HG03565 (cell line): ENCODE results near the gene SERPINB7.

Experiments used
- ATAC-seq: cut with Tn5 transposase; IDR thresholded peaks from one replicate; pipeline ENCODE4 v1.9.1; 2021; ENCODE audit warnings: mild to moderate bottlenecking, moderate library complexity; ENCODE audit not compliant: unreplicated experiment

SERPINB7 gene

DNA sequence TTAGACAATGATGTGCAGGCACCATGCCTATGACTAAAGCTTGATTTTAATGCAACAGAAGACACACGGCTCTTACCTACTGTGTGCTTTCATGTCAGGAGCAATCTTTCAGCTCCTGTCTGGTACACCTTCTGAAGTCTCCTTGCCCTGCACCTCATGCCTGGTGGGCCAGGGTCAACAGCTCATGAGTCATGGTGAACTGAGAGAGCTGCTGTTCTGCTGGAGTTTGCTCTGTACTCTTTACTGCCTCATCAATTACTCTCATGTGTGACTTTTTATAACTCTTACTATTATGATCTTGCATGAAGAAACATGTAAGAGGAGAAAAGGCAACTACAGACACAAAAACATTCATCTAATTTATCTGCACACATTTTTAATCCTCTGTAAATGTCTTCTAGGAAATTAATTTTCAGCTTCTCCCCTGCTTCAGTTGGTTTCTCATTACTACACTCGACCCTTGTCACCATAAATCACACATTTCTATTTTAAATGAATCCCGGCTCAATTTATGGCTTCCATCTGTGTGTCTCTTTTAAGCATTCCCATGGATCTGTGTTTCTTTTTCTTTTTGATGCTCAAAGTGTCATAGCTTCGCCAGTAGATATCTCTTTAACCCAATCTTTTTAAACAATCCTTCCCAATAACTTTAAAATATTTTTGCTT, 9.7 kb downstream of the SERPINB7 start:
- no peak for ATAC-seq

DNA sequence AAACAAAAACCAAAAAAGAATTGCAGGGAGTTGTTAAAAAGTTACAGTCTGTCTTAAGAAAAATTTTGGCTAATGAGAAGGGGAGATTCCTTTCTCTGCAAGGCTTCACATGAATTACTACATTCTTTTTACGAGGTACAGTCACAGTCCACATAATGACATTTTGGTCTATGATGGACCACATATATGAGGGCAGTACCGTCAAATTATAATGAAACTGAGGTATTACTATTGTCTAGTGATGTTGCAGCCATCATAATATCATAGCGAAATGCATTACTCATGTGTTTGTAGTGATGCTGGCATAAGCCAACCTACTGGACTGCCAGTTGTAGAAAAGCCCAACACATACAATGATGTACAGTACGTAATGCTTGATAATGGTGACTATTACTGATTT, 12.5 kb downstream of the SERPINB7 start:
- no peak for ATAC-seq

DNA sequence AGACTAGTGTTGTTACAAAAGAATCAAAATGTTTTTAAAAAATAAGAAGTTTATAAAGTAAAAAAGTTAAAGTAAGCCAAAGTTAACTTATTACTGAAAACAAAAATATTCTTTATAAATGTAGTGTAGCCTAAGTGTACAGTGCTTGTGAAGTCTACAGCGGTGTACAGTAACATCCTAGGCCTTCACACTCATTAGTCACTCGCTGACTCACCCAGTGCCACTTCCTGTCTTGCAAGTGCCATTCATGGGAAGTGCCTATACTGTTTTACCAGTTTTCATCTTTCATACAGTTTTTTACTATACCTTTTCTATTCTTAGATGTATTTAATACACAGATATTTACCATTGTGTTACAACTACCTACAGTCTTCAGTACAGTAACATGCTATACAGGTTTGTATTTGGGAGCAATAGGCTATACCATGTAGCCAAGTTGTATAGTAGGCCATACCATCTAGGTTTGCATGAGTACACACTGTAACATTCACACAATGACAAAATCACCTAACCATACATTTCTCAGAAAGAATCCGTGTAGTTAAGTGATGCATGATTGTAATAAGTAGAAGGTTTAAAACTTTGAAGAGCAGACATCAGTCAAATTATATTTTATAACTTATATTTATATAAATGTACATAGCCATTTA, 13.4 kb downstream of the SERPINB7 start:
- ATAC-seq = peak; percentile 77

DNA sequence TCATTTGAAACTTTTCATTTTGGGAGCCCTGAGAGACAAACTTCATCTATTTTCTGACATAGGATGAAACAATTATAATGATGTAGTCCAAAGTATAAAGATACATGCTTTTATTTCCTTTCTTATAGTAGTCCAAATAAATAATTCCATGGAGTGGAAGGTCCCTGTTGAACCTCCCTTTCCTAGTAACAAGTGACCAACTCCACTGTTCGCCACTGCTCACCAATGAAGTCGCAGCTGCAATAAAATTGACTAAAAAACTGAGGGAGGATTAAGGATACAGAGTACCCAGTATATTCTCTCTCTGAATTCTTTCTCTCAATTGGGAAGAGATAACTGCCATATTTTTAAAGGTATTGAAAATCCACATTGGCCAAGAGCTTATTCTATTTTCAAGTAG, 14.1 kb downstream of the SERPINB7 start:
- ATAC-seq = no peak

DNA sequence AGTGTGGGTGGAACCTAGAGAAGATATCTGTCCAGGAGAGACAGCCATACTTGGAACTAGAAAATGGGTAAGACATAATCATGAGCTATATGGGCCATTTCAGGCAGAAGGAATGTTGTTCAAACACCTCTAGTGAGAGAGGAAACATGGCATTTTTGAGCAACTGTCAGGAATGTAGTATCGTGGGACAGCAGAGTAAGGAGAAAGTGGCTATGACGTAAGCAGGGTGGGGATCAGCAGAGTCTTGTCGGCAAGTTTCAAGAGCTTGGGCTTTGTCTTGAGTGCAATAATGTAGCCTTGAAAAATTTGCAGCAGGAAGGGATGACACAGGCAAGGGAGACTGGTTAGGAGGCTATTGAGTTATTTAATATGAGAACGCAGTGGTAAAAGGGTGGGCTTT, 20.4 kb downstream of the SERPINB7 start:
- ATAC-seq = no peak

DNA sequence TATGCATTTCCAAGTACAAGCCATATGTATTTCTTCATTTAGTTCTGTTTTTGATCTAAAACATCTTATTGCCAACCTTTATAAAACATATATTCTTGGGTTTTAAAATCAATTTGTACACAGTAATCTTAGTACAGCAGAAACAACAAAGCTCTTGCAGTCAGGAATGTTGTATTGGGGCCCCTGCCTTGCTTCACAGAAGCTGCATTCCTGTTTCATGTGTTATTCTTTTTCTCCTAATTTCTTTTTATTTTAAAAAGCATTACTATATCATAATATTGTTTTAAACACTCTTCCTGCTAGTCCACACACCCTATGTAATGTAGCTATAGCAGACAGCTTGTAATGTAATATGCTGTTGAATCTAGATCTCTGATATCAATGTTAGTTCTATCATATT, 24.0 kb downstream of the SERPINB7 start:
- no peak for ATAC-seq

DNA sequence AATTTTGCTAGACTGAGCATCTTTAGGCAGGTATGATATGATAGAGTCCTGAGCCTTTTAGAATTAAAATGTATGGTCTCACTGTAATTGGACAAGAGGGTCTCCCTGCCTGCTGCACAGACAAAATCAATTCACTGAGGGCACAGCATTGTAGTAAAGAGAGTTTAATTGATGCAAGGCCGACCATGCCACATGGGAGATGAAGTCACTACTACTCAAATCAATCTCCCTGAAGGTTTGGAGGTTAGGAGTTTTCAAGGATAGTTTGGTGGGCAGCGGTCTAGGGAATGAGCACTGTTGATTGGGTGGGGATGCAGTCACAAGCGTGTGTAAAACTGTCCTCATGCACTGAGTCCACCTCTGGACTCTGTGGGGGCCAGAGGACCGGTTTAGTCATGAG, 26.1 kb downstream of the SERPINB7 start:
- no peak for ATAC-seq

DNA sequence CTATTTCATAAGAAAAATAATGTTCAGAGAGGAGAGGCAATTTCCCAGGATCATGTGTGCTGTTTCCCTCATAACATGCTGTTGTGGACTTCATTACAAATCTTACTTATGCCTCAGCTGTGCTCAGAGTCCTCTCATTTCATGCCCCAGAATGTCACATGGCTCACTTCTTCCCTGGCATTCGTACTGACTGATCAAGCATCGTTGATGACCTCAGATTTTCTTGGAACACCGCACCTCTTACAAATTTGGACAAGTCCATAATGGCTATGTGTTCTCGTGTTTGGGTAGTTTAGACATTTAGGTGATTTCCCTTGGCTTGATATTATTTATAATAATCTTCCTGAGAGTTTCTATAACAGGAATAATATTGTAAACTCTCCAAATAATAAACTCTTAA, 32.9 kb downstream of the SERPINB7 start:
- ATAC-seq = no peak

DNA sequence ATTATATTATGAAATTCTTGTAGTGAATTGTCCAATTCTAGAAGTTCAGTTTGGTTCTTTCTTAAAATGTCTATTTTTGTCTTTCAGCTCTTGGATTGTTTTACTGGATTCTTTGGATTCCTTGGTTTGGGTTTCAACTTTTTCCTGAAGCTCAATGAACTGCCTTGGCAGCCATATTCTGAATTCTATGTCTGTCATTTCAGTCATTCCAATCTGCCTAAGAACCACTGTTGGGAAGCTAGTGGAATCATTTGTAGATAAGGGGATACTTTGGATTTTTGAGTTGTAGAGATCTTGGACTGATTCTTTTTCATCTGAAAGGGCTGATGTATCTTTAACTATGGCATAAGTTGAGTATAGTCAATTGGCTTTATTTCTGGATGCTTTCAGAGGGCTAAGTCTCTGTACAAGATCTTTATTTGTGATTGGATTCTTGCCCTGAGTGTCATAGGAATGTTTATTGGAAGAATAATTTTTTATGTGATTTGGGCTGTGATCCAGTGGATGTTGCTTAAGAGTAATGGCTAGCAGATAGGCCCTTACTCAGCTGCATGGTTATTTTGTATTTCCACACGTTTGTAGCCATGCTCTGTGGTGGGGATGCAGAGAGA, 42.3 kb downstream of the SERPINB7 start:
- no peak for ATAC-seq

DNA sequence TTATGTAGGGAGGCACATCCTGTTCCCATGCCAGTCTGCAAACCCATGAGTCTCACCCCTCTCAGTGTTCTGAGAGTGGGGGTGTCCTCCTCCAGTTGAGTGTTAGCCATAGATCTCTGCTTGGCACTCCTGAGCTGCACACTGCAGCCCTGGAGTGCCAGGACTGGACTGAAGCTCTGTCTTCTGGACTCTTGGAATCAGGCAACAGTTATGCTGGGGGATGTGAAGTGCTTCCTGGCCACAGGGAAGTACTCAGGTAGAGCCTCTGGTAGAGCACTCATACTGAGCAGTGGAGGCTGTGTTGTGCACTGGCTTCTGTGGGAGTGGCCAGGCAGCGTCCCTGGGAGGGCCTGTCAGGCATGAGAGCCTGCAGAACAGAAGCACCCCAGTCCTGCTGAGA, 43.0 kb downstream of the SERPINB7 start:
- ATAC-seq = no peak

DNA sequence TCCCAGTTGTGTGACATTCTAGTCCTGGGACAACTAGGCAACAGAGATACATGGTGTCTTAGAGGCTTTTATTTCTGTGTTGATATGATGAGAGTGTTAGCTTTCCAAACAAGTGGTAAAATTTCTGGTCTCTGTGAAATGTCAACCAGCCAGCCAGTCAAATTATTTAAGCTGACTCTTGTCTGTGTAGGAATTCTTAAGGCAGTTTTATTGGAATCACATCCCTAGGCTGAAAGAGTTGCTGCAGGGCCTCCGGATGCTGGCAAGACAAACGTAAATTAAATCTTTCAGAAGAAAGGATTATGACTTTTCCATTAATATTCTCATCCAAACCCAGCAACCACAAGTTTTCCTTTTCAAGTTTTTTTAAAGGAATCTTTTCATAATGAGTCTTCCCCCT, 44.6 kb downstream of the SERPINB7 start:
- ATAC-seq = no peak

DNA sequence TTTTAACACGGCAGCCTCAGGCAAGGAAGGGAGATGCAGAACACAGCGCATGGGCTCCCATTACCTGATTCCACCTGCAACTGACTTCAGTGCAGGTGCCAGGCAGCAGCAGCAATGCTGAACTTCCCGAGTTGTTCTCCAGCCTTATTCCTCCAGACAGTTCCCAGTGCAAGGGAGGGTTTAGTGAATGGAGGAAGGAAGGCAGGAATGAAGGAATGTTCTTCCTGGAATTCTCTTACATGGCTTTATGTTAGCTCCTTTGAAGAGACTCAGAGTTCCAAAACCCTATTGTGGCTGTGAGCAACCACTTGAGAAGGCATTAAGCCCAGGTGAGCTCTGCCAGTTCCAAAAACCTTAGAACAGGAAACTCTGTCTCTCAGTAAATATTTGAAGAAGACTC, 45.5 kb downstream of the SERPINB7 start:
- no peak for ATAC-seq

DNA sequence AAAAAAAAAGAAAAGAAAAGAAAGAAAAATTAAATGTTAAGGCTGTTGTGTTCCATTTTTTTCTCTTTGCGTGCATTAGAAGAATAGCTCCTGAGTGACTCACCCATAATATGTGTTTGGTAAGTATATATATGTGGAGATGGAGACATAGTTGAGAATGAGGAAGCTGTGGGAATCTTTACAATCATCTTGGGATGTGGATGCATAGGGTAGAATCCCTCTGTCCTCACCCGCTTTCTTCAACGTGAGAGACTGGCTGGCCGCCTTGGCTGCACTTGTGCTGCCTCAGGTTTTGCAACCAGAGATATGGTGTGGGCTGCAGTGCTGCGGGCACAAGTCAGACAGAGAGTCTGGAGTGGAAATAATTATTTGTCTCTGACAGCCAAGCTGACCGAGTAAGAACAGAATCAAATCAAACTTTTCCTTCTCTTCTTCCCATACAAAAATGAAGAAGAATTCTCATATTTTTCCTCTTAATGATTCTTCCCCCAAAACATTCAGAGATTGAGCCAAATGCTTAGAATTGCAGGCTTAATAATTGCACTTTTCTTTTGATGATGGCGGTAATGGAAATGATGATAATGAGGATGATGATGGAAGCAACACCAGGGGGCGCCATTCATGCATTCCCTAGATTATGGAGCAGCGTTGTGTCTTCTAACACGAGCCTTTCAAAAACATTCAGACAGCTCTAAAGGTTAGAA, 48.5 kb downstream of the SERPINB7 start:
- ATAC-seq = no peak

DNA sequence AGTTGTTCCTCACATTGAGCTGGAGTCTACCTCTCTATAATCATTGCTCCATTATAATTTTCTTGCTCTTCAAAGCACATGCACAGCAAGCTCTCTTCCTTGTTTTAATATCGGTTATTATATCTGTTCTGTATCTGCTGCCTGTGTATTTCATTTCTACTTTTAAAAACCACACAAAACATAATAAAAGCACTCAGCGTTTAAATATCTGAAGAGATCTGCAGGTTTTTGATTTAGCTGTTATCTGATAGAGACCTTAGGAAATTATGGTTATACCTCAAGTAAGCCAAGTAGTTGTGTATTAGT, 49.0 kb downstream of the SERPINB7 start:
- ATAC-seq = no peak

DNA sequence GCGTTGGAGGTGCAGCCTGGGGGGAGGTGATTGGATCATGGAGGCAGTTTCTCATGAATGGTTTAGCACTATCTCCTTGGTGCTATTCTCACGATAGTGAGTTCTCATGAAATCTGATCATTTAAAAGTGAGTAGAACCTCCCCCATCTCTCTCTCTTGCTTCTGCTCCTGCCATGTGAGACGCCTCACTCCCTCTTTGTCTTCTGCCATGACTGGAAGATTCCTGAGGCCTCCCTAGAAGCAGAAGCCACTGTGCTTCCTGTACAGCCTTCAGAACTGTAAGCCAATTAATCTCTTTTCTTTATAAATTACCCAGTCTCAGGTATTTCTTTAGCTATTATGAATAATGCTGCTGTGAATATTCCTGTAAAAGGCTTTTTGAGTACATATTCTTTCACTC, 52.9 kb downstream of the SERPINB7 start:
- no peak for ATAC-seq

DNA sequence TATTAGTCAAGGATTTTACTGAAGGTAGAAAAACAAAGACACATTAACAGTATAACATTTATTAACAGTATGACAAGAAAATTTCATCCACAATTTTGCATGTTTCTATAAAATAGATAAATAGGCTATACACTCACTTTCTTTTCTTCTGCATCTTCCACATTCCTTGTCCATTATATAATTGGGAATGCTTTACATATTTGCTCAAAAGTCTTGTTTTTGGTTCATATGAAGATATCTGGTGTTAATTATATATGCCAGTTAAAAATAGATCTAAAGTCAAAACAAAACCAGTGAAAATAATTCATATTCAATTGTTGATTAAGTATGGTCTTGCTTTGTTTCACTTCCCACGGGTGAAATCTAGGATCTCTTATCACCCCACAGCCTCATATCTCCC, 53.4 kb downstream of the SERPINB7 start:
- no peak for ATAC-seq

DNA sequence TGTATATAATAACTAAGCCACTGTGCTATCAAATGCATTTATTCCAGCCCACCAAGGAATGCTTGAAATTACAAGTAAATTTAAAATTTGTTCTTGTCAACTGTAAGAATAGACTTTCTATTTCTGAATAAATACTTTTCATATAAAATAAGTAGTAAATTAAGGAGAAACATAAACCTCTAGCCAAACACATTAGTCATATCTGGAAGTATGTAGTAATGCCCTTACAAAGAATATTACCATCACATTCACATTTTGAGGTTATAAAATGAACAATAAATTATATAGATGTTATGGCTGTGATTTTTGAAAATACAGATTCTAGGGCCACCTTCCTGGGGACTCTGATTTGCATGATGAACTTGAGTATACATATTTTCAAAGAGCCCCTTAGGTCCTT, 54.7 kb downstream of the SERPINB7 start:
- no peak for ATAC-seq

DNA sequence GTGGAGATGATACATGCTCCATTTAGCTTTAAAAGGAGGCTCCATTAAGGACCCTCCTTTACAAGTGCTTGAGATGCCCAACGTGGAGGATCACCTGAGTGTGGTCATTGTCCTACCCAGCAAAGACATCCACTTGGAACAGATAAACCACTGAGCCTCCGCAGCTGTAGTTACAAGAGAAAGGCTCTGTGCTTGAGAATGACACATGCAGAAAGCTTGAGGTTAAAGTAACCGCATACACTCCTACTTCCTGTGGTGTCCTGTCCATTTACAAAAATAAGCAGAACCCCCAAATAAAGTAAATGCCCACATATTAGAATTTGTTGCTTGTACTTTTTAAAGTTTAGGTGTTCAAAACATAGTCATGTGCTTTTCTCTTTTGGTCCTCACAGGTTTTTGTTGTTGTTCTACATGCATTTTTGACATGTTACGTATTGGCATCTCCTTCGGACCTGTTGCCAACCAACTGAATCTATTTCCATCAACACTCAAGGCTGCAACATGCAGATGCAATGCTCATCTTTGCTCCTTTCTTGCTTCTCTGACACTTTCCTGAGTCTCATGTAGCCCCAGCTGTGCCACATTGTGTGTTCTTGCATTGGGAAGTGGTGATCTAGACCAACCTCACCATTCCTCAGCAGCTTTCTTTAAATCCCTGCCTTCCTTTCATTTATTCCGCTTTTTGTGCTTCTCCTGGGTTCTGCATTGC, 56.0 kb downstream of the SERPINB7 start:
- ATAC-seq = peak; percentile 92

DNA sequence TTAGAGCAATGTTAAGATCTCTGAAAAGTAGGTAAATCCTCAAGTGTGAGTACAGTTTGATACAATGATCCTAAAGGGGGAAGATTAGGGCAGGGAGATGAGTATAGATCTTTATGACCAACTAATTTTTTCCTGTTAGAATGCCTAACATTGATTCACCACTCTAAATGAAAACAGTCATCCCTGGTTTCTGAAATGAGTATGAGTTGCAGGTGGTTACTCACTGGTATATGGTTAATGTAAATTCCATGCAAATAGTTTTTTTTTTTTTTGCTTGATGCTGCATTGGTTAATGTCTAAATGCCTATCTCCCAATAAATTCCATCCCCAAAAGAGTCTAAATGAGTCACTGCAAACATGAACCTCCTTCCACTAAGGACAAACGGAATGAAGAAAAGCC, 57.3 kb downstream of the SERPINB7 start:
- ATAC-seq = peak; percentile 60

DNA sequence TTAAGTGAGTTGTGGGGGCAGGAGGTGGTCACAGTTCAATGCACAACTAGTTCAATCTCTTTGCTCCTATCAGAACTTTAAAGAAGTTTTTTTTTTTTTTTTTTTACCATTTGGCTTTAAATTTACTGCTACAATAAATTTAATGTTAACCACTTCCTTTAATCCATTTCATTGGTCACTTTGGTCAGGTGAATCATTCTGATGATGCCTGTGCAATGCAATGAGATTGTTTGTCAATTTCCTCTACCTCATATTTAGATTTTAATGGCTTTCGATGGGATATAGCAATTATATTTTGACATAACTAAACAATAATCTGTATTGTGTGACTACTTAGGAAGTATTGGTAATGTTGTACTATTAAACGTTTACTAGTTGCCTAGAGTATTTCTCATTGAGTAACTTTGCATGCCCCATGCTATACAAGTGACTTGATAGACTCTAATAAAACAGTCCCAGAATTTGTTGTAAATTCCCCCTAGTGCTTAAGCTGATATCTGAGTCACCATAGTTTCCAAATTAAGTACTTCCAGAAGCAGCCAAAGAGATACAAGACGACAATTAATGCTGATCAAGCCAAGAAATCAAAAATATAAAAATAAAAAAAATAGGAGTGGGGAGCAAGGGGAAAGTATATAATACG, 59.4 kb downstream of the SERPINB7 start:
- no peak for ATAC-seq

DNA sequence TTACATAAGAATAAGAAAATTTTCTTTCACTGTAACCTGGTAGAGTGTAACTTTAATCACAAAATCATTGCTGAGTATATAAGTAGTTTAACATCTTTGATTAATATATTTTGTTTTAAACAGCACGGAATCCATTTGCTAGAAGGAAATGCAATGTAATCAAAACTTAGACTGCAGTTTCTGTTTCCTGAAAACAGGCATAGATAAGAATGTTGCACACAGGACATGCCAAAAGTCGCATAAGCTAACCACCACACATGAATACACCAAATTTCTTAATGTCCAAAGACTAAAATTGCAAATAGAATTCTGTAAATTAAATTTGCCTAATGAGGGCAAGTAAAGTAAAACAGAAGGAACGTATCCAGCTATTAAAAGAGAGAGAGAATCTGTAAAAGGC, 61.2 kb downstream of the SERPINB7 start:
- ATAC-seq = no peak
